DOHH2 (cell line): ENCODE data around the gene PDE8A.

Experiments
- EZH2phosphoT487 ChIP-seq: fragments of 200-600 bp; sonication (generic); IDR thresholded peaks from 2 replicates; pipeline ENCODE4 v1.6.1; 2017; ENCODE audit warnings: borderline replicate concordance, mild to moderate bottlenecking, antibody characterized with exemption, low read length, moderate library complexity, mixed read lengths
- TF ChIP-seq, protein P1 (sequence below): fragments of 200-600 bp; sonication (generic); IDR thresholded peaks from one replicate; pipeline ENCODE4 v1.5.1; 2014; ENCODE audit warnings: antibody characterized with exemption, mild to moderate bottlenecking, low read depth, low read length; ENCODE audit not compliant: poor library complexity, severe bottlenecking

GRCh38 chr15:84944311-84944710 is 37.3 kb upstream of the PDE8A start:
- TF ChIP-seq, protein P1, sequence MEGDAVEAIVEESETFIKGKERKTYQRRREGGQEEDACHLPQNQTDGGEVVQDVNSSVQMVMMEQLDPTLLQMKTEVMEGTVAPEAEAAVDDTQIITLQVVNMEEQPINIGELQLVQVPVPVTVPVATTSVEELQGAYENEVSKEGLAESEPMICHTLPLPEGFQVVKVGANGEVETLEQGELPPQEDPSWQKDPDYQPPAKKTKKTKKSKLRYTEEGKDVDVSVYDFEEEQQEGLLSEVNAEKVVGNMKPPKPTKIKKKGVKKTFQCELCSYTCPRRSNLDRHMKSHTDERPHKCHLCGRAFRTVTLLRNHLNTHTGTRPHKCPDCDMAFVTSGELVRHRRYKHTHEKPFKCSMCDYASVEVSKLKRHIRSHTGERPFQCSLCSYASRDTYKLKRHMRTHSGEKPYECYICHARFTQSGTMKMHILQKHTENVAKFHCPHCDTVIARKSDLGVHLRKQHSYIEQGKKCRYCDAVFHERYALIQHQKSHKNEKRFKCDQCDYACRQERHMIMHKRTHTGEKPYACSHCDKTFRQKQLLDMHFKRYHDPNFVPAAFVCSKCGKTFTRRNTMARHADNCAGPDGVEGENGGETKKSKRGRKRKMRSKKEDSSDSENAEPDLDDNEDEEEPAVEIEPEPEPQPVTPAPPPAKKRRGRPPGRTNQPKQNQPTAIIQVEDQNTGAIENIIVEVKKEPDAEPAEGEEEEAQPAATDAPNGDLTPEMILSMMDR = no peak
- no peak for TF ChIP-seq EZH2phosphoT487
